Measurements from ENCODE around the gene GALM.
"Not testable (repeated sequence)": the region's sequence is repeated elsewhere in the genome, so short reads cannot be mapped to it uniquely, and the experiment has no call there.

GALM gene

DNA sequence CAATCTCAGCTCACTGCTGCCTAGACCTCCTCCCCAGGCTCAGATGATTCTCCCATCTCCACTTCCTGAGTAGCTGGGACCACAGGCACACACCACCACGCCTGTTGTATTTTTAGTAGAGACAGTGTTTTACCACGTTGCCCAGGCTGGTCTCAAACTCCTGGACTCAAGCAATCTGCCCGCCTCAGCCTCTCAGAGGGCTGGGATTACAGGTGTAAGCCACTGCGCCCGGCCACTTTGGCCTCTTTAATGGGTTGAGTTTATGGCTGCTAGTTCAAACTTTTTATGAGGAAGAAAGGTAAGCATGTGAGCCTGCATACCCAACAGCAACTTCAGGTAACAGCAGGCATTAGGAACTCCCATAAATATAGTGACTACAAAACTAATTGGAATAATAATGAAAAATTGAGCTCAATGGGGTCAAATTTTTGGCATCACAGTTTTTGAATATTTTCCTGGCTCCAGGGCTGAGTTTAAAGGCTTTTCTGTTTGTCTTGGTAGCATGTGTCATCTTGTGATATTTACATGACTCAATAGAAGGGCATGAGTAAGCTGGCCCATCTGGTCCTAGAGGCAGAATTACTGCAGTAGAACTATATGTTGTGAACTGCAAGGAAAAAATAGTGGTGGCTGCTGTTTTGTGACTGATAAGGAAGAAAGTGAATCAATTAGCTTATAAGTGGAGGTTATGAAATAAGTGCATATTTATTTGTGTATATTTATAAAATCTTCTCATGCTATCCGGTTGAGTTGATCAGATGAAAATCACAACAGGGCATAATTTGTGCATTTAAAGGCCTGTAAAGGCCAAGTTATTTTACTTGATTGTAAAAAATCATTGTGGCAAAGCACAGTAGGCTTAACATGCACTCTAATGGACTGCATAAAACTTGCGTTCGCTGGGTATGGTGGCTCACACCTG lies 24.8 kb downstream of the GALM start:
- no peaks in the 10 kb centered on the region for H3K9me3 ChIP-seq (ENCODE audit: control insufficient read depth, low read depth, low read length)
- H3K4me3 ChIP-seq (ENCODE audit: low read length) = no peak overlapping the region
- H3K9ac ChIP-seq (ENCODE audit: low read length) = no peak overlapping the region
- no peaks in the 10 kb centered on the region for H3K4me1 ChIP-seq (ENCODE audit: control insufficient read depth, low read depth, low read length)
- no peak overlapping the region for H3K27ac ChIP-seq (ENCODE audit: low read length)
- no peaks in the 10 kb centered on the region for H3K27me3 ChIP-seq (ENCODE audit: control insufficient read depth, insufficient read depth, low read length)
- H3K36me3 ChIP-seq (ENCODE audit: control insufficient read depth, low read depth, low read length) = no peaks in the 10 kb centered on the region

DNA sequence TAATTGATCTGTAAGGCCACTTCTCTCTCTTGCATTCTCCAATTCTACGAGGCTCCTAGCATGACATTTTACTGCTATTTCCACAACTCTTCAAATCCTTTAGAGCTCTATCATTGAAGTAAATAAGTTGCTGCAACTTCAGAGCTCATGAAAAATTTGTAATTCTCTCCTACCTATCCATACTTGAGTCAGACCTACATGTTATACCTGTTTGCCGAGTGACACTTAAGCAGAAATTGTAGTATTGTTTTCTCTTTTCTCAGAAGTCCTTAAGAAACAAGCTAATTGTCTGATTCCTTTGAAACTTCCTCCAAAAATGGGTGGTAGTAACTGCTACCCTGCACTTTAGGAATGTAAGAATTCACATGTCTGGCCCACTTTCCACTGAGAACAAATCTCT lies 26.1 kb downstream of the GALM start:
- Histone ChIP-seq H3K9ac (ENCODE audit: low read length) (no peak overlapping the region), H3K27me3 (ENCODE audit: control insufficient read depth, insufficient read depth, low read length) (no peaks in the 10 kb centered on the region), H3K9me3 (ENCODE audit: control insufficient read depth, low read depth, low read length) (no peaks in the 10 kb centered on the region), H3K4me1 (ENCODE audit: control insufficient read depth, low read depth, low read length) (no peaks in the 10 kb centered on the region), H3K27ac (ENCODE audit: low read length) (no peak overlapping the region), H3K4me3 (ENCODE audit: low read length) (no peak overlapping the region), H3K36me3 (ENCODE audit: control insufficient read depth, low read depth, low read length) (no peaks in the 10 kb centered on the region)

DNA sequence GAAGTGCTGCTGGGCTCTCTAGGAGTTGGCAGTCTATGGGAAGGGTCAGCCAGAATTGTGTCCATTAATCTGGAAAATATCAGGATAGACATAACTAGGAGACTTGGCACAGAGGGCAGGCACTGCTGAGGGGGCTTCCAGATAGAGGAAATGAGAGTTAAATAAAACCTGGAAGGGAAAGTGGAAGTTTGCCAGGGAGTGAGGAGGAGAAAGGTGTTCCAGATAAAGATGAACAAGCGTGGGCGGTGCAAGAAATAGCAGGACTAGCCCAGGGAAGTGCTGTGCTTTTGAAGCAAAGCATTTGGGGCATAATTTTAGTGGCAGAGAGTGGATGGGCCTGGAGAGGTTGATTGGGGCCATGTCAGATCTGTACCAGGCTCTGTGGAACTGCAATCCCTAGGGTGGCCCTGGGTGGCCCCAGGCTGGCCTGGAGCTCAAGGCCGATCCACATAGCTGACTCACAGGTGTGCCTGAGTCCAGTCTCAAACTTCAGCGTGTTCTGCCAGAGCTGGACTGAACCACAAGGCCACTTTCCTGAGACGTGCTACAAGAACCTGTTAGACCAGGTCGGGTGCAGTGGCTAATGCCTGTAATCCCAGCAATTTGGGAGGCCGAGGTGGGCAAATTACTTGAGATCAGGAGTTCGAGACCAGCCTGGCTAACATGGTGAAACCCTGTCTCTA lies 26.9 kb downstream of the GALM start:
- H3K4me3 ChIP-seq (ENCODE audit: low read length) = no peak overlapping the region
- H3K27me3 ChIP-seq (ENCODE audit: control insufficient read depth, insufficient read depth, low read length) = no peaks in the 10 kb centered on the region
- H3K27ac ChIP-seq (ENCODE audit: low read length) = no peak overlapping the region
- no peaks in the 10 kb centered on the region for H3K4me1 ChIP-seq (ENCODE audit: control insufficient read depth, low read depth, low read length)
- no peaks in the 10 kb centered on the region for H3K36me3 ChIP-seq (ENCODE audit: control insufficient read depth, low read depth, low read length)
- H3K9me3 ChIP-seq (ENCODE audit: control insufficient read depth, low read depth, low read length) = no peaks in the 10 kb centered on the region
- H3K9ac ChIP-seq (ENCODE audit: low read length) = no peak overlapping the region

DNA sequence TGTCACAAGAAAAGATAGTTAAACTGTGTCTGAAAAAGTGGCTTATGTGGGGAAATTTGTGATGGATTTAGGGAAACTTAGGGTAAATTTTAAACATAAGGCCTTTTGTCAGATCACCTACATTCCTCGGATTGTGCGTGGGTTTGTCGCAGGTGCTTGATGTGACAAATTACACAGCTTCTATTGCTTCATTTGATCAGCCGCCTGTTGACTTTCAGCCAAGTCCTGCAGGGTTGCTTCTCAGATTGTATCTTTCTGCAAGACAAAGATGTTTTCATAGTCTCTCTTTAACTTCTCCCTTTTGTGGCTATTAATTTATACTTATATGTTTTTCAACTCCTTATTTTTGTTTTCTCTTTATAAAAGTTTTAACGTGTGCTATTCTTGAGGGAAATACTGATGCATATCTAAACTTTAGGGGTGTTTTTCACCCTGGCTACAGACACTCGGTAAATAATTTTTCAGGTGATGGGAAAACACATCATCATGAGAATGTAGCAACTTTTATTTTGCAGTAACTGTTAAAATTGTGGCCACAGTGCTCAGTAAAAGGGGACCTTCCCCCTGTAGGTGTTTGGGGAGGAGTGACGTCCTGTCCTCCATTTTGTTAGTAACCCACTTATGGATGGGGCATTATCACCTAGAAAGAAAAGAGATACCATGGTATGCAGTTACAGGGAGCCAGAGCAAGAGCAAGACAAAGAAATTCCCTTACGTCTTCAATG lies 31.4 kb downstream of the GALM start:
- no peak overlapping the region for H3K4me3 ChIP-seq (ENCODE audit: low read length)
- no peaks in the 10 kb centered on the region for H3K27me3 ChIP-seq (ENCODE audit: control insufficient read depth, insufficient read depth, low read length)
- H3K4me1 ChIP-seq (ENCODE audit: control insufficient read depth, low read depth, low read length) = no peaks in the 10 kb centered on the region
- H3K9me3 ChIP-seq (ENCODE audit: control insufficient read depth, low read depth, low read length) = no peaks in the 10 kb centered on the region
- H3K36me3 ChIP-seq (ENCODE audit: control insufficient read depth, low read depth, low read length) = no peaks in the 10 kb centered on the region
- no peak overlapping the region for H3K9ac ChIP-seq (ENCODE audit: low read length)
- H3K27ac ChIP-seq (ENCODE audit: low read length) = no peak overlapping the region

DNA sequence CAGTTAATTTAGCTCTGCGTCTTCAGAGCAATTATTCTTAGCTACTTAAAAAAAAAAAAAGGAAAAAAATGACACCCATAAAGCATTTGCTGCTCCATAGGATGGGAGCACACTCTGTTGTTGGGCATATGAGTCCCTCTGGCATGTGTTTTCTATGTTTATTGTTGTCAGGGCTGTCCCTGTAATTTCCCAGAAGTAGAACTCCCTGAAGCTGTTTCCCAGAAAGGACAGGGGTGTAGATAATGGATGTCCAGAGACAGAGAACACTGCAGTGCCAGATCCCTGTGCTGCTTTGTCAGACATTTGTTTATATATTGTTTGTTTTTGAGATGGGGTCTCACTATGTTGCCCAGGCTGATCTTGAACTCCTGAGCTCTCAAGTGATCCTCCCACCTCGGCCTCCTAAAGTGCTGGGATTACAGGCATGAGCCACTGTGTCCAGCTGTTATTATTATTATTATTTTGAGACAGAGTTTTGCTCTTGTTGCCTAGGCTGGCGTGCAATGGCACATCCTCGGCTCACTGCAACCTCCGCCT lies 32.6 kb downstream of the GALM start:
- no peaks in the 10 kb centered on the region for H3K4me1 ChIP-seq (ENCODE audit: control insufficient read depth, low read depth, low read length)
- H3K4me3 ChIP-seq (ENCODE audit: low read length) = no peak overlapping the region
- no peak overlapping the region for H3K9ac ChIP-seq (ENCODE audit: low read length)
- no peaks in the 10 kb centered on the region for H3K9me3 ChIP-seq (ENCODE audit: control insufficient read depth, low read depth, low read length)
- no peaks in the 10 kb centered on the region for H3K27me3 ChIP-seq (ENCODE audit: control insufficient read depth, insufficient read depth, low read length)
- no peaks in the 10 kb centered on the region for H3K36me3 ChIP-seq (ENCODE audit: control insufficient read depth, low read depth, low read length)
- H3K27ac ChIP-seq (ENCODE audit: low read length) = no peak overlapping the region

DNA sequence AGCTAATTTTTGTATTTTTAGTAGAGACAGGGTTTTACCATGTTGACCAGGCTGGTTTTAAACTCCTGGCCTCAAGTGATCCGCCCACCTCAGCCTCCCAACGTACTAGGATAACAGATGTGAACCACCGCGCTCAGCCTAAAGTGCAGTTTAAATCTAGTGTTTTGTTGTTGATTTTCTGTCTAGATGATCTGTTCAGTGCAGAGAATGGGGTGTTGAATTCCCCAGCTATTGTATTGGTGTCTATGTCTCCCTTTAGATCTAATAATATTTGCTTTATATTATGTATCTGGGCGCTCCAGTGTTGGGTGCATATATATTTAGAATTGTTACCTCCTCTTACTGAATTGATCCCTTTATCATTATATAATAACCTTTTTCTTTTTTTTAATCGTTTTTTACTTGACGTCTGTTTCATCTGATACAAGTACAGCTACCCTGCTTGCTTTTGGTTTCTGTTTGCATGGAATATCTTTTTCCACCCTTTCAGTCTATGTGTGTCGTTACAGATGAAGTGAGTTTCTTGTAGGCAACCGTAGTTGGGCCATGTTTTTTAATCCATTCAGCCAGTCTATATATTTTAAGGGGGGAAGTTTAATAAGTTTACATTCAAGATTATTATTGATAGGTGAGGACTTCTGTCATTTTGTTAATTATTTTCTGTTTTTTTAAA lies 34.3 kb downstream of the GALM start:
- Histone ChIP-seq H3K27me3 (ENCODE audit: control insufficient read depth, insufficient read depth, low read length) (no peaks in the 10 kb centered on the region), H3K9ac (ENCODE audit: low read length) (no peak overlapping the region), H3K9me3 (ENCODE audit: control insufficient read depth, low read depth, low read length) (no peaks in the 10 kb centered on the region), H3K4me3 (ENCODE audit: low read length) (no peak overlapping the region), H3K4me1 (ENCODE audit: control insufficient read depth, low read depth, low read length) (no peaks in the 10 kb centered on the region), H3K36me3 (ENCODE audit: control insufficient read depth, low read depth, low read length) (no peaks in the 10 kb centered on the region), H3K27ac (ENCODE audit: low read length) (no peak overlapping the region)

DNA sequence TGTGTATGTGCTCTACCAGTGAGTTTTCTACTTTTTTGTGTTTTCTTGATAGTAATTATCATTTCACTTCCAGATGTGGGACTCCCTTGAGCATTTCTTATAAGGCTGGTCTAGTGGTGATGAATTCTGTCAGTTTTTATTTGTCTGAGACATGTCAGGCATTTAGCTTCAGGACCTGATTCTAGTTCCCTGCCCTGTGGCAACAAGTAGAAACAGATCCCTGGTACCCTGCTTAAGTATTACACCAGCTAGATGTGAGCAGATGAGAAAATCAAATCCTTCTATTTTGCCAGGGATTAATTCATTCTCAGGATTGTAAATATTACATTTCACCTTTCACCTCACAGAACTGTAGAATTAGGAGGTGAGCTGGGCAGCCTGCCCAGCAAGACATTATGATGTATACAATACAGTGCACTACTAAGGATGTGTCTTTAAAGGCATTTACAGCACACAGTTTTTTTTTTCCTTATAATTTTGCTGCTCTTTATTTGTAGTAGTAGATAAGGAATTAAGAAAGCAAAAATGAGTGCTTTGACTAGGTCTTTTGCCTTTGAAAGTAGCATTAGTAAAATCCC lies 35.1 kb downstream of the GALM start:
- Histone ChIP-seq H3K27me3 (ENCODE audit: control insufficient read depth, insufficient read depth, low read length) (no peaks in the 10 kb centered on the region), H3K9me3 (ENCODE audit: control insufficient read depth, low read depth, low read length) (no peaks in the 10 kb centered on the region), H3K27ac (ENCODE audit: low read length) (no peak overlapping the region), H3K36me3 (ENCODE audit: control insufficient read depth, low read depth, low read length) (no peaks in the 10 kb centered on the region), H3K9ac (ENCODE audit: low read length) (no peak overlapping the region), H3K4me3 (ENCODE audit: low read length) (no peak overlapping the region), H3K4me1 (ENCODE audit: control insufficient read depth, low read depth, low read length) (no peaks in the 10 kb centered on the region)

DNA sequence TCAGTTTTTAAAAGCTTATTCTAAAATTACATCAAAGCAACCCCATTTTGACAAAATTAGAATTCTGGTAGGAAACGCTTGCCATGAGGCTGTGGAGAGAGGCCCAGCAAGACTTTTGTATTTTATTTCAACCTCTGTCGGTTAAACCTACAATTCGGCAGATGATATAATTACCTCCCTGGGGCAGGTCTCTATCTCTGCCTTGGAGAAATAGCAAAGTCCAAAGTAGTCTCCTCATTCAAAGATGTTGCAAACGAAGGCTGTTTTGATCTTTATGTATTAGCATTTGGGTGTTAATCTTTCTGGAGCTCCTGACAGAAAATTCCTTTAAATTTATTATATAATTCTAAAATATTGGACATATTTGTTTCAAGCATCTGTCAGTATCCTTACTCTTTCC lies 35.6 kb downstream of the GALM start:
- H3K27me3 ChIP-seq (ENCODE audit: control insufficient read depth, insufficient read depth, low read length) = no peaks in the 10 kb centered on the region
- no peak overlapping the region for H3K4me3 ChIP-seq (ENCODE audit: low read length)
- H3K9me3 ChIP-seq (ENCODE audit: control insufficient read depth, low read depth, low read length) = no peaks in the 10 kb centered on the region
- H3K4me1 ChIP-seq (ENCODE audit: control insufficient read depth, low read depth, low read length) = no peaks in the 10 kb centered on the region
- no peaks in the 10 kb centered on the region for H3K36me3 ChIP-seq (ENCODE audit: control insufficient read depth, low read depth, low read length)
- H3K27ac ChIP-seq (ENCODE audit: low read length) = no peak overlapping the region
- H3K9ac ChIP-seq (ENCODE audit: low read length) = no peak overlapping the region

DNA sequence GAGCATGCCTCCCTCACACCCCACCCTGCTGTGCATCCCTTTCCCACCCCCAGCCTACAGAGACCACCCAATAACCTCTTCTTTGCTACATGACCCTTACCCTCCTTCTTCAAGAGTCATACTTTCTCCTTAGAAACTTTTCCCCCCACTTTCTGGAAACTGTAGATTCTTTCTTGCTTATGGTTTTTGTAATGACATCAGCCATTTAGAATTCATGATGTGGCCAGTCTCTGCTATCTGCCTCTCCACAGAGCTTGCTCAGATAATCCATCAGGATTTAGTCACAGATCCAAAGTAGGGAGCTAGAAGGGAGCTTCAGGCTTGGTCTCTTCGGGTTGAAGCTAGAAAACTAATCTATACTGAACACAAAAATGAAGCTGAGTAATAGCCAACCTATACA lies 36.5 kb downstream of the GALM start:
- Histone ChIP-seq H3K27ac (ENCODE audit: low read length) (no peak overlapping the region), H3K4me1 (ENCODE audit: control insufficient read depth, low read depth, low read length) (no peaks in the 10 kb centered on the region)

DNA sequence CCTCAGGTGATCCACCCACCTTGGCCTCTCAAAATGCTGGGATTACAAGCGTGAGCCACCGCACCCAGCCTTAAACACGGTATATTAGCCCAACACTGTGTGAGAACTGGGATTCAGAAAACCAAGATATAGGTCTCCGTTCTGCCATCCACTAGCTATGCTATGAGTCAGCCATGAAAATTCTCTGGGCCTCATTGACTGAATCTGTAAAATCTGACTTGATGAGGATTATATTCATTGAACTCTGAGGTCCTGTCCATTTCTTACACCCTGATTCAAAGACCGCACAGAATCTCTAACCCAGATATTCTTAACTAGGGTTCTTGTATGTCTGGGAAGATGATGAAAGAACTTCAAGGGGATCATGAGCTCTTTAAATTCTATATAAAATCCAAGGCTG lies 37.4 kb downstream of the GALM start:
- H3K9ac ChIP-seq (ENCODE audit: low read length); H3K36me3 ChIP-seq (ENCODE audit: control insufficient read depth, low read depth, low read length): not testable (repeated sequence)

More for the DNA sequence above, 36.5 kb downstream of the GALM start:
- H3K4me3 ChIP-seq (ENCODE audit: low read length) = no peak overlapping the region
- no peak overlapping the region for H3K9ac ChIP-seq (ENCODE audit: low read length)
- H3K9me3 ChIP-seq (ENCODE audit: control insufficient read depth, low read depth, low read length) = no peaks in the 10 kb centered on the region
- H3K36me3 ChIP-seq (ENCODE audit: control insufficient read depth, low read depth, low read length) = no peaks in the 10 kb centered on the region
- no peaks in the 10 kb centered on the region for H3K27me3 ChIP-seq (ENCODE audit: control insufficient read depth, insufficient read depth, low read length)

DNA sequence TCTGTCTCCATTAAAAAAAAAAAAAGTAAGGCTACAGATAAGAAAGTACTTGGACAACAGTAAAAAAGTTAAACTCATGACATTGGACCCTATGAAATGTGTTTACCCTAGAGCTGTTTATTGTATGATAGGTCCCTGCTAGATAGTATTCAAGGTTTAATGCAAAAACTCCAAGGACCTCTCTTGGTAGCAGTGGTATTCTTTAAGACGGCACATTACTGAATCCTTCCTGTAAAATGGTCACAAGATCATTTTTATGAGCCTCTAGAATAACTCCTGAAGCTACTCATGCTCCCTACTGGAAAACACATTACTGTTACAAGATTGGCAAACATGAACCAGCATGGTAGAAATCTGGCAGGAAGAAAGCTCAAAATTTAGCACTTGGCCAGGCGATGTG lies 38.8 kb downstream of the GALM start:
- Histone ChIP-seq H3K9ac (ENCODE audit: low read length) (no peak overlapping the region), H3K27me3 (ENCODE audit: control insufficient read depth, insufficient read depth, low read length) (no peaks in the 10 kb centered on the region), H3K4me3 (ENCODE audit: low read length) (no peak overlapping the region), H3K36me3 (ENCODE audit: control insufficient read depth, low read depth, low read length) (no peaks in the 10 kb centered on the region), H3K27ac (ENCODE audit: low read length) (no peak overlapping the region), H3K4me1 (ENCODE audit: control insufficient read depth, low read depth, low read length) (no peaks in the 10 kb centered on the region), H3K9me3 (ENCODE audit: control insufficient read depth, low read depth, low read length) (no peaks in the 10 kb centered on the region)

More for the DNA sequence above, 37.4 kb downstream of the GALM start:
- H3K27me3 ChIP-seq (ENCODE audit: control insufficient read depth, insufficient read depth, low read length); H3K4me3 ChIP-seq (ENCODE audit: low read length); H3K27ac ChIP-seq (ENCODE audit: low read length); H3K4me1 ChIP-seq (ENCODE audit: control insufficient read depth, low read depth, low read length); H3K9me3 ChIP-seq (ENCODE audit: control insufficient read depth, low read depth, low read length): not testable (repeated sequence)

Data from iPS-18a (cell line).